Activated naive CD4-positive, alpha-beta T cell treated with Interleukin-2 at 50 U/mL for 16 hours (primary cell): Measurements from ENCODE around the gene TMEM170A.
"Not testable (repeated sequence)": the region's sequence is repeated elsewhere in the genome, so short reads cannot be mapped to it uniquely, and the experiment has no call there.

Experiments
- DNase-seq: peaks from one replicate; pipeline ENCODE4 v3.0.0-alpha.2; 2020

TMEM170A gene

GRCh38 chr16:75452464-75453190 lies 11.9 kb downstream of the TMEM170A start:
- DNase-seq: no peak

GRCh38 chr16:75446416-75446815 lies 18.1 kb downstream of the TMEM170A start:
- DNase-seq: no peak

DNA sequence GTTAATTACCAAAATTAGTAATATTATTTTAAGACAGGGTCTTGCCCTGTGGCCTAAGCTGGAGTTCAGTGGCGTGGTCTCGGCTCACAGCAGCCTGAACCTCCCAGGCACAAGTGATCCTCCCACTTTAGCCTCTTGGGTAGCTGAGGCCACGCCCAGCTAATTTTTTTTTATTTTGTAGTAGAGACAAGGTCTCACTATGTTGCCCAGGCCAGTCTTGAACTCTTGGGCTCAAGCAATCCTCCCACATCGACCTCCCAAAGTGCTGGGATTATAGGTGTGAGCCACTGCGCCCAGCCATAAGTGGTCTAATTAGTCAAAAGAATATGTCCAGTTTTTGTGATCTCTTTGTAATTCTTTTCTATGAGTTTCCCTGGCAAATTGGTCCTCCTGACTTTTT lies 19.2 kb downstream of the TMEM170A start:
- no peak for DNase-seq

DNA sequence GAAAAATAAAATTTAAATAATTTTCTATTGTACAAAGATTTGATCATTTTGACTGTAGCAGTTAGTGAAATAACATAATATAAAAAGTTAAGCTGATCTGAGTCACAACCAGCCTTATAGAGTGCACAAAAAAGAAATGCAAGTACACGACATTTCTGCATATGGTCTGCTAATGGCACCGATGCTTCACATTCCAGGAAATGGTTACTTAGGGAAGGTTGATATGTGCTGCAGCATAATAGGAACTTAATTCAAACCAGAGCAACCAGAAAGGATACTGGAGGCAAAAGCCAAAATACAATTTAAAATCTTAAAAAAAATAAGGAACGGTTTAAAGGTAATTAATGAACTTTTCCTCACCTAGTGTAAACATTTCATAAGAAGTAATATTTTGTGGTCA lies 21.2 kb downstream of the TMEM170A start:
- no peak for DNase-seq

- DNase-seq: no peak
These were observed 30.6 kb downstream of the TMEM170A start for GRCh38 chr16:75433732-75434413.

DNA sequence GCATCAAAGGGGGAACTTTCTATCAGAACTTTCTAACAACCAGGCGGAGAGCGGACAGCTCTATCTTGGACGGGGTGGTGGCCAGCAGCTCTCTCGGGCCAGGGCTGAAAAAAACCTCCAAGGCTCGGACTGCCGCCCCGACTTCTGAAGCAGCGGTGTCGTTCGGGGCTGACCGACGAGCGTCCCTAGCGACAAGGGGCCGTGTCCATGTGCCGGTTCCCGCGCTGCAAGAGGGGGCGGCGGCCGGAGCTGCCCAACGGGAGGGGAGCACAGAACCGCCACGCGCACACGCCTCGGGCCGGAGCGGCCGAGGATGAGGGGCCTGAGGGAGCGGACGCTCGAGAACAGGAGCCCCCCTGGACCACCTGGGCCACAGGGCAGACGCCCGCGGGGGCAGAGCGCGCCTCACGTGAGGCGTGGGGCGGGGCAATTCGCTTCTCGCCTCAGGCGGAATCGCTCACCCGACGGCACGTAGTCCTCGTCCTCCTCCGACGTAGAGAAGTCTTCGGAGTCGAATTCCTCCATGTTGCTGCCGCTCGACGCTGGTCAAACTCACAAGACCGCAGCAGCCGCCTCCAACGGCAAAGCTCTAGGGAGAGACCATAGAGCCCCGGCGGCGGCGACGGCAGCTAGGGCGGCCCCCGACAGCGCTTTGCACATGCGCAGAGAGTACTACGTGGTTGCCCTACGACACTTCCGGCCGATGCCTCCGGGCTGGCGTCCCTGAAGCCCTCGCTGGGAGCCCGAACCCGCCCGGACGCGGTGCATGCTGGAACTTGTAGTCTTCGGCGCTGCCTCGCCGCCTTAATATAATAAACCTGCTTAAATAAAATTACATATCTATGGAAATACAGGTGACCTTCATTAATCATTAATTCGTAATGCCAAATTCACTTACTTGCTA lies 31.4 kb downstream of the TMEM170A start, which contains the start of gene CFDP1:
TSS of gene CFDP1 (minus strand) at position 676 of the 904 bp plus-strand sequence. CDS start at position 525, 151 bp downstream.
- peak; percentile 95 for DNase-seq

DNA sequence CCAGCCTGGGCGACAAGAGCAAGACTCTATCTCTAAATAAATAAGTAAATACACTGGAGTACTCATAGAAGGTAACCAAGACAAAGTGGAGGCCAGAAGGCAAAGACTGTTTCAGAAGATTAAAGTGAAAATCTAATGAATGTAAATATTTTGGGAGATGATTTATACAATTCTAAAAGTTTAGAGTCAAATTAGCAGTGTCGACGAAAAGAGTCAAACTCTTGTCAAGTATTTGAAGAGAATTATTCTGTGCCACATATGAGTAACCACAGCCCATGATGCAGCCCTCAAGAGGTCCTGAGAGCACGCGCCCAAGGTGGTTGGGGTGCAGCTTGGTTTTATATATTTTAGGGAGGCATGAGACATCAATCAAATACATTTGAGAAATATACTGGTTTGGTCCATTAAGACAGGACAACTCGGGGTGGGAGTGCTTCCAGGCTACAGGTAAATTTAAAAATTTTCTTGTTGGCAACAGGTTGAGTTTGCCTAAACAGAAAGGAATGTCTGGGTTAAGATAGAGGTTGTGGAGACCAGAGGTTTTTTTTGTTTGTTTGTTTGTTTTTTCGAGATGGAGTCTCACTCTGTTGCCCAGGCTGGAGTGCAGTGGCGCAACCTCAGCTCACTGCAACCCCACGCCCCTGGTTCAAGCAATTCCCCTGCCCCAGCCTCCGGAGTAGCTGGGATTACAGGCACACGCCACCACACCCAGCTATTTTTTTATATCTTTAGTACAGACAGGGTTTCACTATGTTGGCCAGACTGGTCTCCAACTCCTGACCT lies 34.7 kb downstream of the TMEM170A start:
- no peak for DNase-seq

GRCh38 chr16:75426524-75426923 lies 38.0 kb downstream of the TMEM170A start:
- not testable (repeated sequence) for DNase-seq

GRCh38 chr16:75424105-75424762 lies 40.3 kb downstream of the TMEM170A start:
- not testable (repeated sequence) for DNase-seq

GRCh38 chr16:75423723-75424104 lies 40.8 kb downstream of the TMEM170A start:
- no peak for DNase-seq

DNA sequence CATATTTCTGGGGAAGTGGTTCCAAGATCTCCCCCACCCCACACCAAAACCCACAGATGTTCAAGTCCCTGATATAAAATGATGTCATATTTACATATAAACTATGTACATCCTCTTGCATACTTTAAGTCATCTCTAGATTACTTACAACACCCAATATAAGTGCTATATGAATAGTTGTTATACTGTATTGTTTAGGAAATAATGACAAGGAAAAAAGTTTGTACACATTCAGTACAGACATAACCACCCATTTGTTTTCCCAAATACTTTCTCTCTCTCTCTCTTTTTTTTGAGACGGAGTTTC lies 42.7 kb downstream of the TMEM170A start:
- no peak for DNase-seq

DNA sequence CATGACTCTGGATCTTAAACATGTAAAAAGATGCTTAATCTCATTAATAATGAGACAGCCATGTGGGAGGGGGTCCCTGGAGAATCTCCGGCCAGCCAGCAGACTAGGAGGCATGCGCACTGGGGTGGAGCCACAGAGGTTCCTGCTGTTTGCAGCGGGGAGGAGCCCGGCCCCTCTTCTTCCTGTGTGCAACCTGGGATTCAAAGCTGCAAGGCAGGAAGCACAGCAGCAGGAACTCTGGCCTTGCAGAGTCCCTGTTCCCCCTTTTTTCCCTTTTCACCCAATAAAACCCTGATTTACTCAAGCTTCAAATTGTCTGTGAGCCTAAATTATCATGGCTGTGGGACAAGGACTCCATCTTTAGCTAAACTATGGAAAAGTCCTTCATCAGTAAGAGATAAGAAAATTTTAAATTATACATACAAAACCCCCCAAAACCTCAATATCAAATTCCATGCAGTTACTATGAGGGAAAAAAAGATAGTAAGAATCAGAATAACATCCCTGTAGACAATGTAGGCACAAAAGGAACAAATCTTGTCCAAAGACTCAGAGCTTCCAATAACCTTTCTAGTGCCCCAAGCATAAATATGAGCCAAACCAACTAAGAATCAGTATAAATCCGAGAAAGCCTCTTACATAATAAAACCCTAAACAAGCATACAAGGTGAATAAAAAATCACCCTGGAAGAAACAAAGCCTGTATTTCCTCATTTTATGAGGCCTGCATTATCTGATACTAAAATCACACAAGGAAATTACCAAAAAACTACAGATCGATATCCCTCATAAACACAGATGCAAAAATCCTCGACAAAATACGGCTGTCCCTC lies 43.3 kb downstream of the TMEM170A start:
- DNase-seq: peak; percentile 29

DNA sequence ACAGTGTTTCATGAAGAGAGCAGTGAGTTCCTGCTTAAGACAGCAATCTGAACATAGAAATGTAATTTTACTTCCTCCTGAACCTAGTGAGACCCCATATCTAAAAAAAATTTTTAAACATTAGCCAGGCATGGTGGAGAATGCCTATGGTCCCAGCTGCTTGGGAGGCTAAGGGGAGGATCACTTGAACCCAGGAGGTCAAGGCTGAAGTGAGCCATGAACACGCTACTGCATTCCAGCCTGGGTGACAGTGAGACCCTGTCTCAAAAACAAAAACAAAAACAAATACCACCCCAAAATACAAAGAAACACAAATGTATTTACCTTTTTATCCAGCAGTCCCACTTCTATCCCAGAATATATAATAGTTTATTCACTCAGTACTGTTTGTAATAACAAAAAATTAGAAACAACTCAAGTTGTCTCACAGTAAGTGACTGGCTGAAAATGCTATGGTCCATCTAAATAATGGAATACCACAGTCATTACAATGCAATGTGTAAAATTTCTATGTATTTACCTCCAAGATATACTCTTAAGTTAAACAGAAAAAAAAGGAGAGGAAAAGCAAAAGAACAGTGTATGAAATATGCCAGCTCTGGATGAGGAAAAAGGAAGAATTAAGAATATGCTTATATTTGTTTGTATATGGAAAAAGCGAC lies 47.5 kb downstream of the TMEM170A start:
- DNase-seq: no peak

DNA sequence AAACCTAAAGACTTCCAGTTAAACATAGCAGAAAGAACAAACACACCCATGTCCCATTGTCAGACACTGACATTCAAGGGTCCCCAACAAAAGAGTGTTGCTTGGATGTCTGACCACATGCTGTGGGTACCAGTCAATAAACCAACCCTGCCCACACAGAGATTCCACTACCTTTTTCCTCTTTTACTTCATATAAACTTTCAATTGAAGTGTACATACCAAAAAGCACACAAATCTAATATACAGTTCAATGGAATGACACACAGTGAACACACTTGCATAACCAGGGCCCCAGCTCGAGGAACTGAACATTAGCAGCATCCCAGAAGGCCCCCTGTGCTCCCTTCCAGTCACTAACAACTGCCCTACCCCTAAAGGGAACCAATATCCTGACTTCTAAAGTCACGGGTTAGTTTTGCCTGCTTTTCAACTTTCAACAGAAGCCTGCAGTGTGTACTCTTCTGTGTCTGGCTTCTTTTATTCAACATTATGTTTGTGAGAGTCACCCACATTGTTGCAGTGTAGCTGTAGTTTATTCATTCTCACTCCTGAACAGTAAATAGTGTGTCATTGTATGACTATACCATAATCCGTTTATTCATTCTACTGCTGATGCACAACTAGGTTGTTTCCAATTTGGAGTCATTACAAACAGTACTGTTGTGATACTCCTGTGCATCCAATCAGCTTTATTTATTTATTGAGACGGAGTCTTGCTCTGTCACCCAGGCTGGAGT lies 49.2 kb downstream of the TMEM170A start:
- no peak for DNase-seq

- no peak for DNase-seq
These were observed 50.5 kb downstream of the TMEM170A start for GRCh38 chr16:75413951-75414350.

DNA sequence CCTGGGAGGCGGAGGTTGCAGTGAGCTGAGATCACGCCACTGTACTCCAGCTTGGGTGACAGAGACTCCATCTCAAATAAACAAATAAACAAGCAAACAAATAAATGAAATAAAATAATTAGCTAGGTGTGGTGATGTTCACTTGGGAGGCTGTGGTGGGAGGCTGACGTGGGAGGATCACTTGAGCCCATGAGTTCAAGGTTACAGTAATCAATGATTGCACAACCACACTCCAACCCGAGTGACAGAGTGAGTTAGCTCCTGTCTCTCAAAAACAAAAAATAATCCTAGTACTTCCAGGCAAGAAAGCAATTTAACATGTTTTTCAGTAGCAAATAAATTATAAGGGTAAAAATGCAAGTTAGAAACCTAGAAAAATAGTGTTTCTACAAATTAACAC lies 57.5 kb downstream of the TMEM170A start:
- no peak for DNase-seq

DNA sequence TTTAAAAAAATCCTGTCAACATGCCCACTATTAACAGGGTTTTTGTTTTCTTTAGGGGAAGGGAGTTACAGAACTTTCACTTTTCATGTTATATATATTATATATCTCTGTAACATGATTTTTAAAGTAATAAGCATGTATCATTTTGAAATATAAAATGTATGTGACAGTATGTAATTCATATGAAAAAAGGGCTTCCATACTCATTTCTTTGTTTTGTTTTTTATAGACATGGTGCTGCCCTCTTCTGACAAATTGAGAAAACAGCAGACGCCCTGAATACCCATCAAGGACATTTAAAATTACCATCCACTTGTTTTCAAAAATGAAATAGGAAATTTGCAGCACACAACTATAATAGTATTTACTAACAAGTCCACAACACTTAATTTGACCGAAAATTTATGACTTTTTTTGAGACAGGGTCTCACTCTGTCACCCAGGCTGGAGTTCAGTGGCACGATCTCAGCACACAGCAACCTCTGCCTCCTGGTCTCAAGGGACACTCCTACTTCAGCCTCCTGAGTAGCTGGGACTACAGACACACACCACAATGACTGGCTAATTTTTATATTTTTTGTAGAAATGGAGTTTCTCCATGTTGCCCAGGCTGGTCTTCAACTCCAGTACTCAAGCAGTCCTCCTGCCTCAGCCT lies 61.5 kb downstream of the TMEM170A start:
- no peak for DNase-seq

DNA sequence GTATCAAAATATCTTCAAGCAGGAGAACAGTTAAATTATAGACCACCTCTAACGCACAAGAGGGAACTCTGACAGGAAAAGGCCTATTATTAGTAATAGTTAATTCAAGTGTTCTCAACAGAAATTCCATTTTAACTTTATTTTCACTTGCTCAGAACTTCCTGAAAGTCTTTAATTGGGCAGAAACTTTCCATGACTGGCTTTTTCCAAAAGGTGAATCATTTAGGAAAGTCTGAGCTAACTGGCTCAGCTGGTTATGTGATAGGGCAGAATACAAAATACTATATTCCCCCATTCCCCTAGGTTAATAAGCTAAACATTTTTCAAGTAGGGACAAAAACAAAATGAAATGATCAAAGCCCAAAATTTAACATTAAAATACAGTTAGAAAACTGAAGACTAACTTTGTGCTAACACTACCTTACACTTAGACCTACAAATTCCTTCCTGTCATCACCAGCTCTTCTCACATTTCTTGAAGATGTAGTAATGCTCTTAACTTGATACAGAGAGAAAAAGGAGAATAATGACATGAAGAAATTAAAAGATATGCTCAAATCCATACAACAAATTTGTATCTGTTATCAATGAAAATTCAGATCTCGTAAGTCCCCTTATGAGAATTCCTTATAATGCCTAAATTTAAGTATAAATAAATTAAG lies 62.2 kb downstream of the TMEM170A start:
- DNase-seq: no peak

DNA sequence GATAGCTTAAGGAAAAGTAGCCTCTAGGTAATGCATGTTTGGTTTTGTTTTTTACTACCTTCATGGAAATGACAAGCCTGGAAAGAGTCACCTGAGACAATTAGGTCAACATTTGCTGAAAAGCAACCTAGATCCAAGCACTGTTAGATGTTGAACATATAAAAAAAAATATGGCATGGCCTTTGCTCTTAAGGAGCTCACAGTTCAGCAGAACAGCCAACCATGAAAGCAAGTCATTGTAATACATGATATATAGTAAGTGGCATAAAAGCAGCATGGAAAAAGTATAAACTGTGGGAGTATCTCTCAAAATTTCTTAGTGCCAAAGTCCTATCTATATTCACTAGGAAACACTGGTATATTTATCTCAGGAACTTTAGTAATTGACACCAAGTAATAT lies 62.8 kb downstream of the TMEM170A start:
- DNase-seq: no peak
